H1 (cell line): ENCODE results near the gene GPANK1. TPM values are rescaled to one million over a fixed set of nuclear protein-coding genes. Genes with fewer than 3 reads are reported as not detected.

ENCODE experiments used
- HDAC2 ChIP-seq, 2 experiments: fragments of 300-600 bp in 1 of 2; sonication (generic) in 1 of 2; IDR thresholded peaks; 2 replicates each; pipeline ENCODE4 v1.6.1; 2011 to 2012; ENCODE audit warnings: low read depth in 2 of 2, low read length in 2 of 2, mild to moderate bottlenecking in 2 of 2, moderate library complexity in 2 of 2, borderline replicate concordance in 1 of 2, inconsistent platforms in 1 of 2
- KDM1A ChIP-seq: fragments of 200-600, 300-600 bp; sonication (generic); IDR thresholded peaks from 2 replicates; pipeline ENCODE4 v1.7.1; 2016; ENCODE audit warnings: mild to moderate bottlenecking, low read length, borderline replicate concordance
- MAFK ChIP-seq: IDR thresholded peaks from 2 replicates; pipeline ENCODE4 v1.6.1; 2012; ENCODE audit warnings: low read depth, mild to moderate bottlenecking, improper control_type of control experiment, low read length
- PHF8 ChIP-seq: fragments of 200-600 bp; sonication (generic); conservative IDR thresholded peaks from 2 replicates; pipeline ENCODE4 v1.7.1; 2012; ENCODE audit warnings: low read depth, mild to moderate bottlenecking, inconsistent platforms, low read length, moderate library complexity
- SUZ12 ChIP-seq: fragments of 200-600 bp; sonication (generic); IDR thresholded peaks from 2 replicates; pipeline ENCODE4 v1.6.1; 2012; ENCODE audit warnings: mild to moderate bottlenecking, inconsistent platforms, low read length, moderate library complexity, mixed read lengths
- TAF1 ChIP-seq: IDR thresholded peaks from 2 replicates; pipeline ENCODE4 v1.6.1; 2011; ENCODE audit warnings: mild to moderate bottlenecking, low read depth, low read length
- TAF7 ChIP-seq: optimal IDR thresholded peaks from 2 replicates; pipeline ENCODE3; 2011; ENCODE audit warnings: low read depth, mild to moderate bottlenecking, inconsistent platforms, low read length, moderate library complexity, borderline replicate concordance
- TCF12 ChIP-seq: IDR thresholded peaks from 2 replicates; pipeline ENCODE4 v1.6.1; 2011; ENCODE audit warnings: low read depth, mild to moderate bottlenecking, low read length
- polyA plus RNA-seq, 7 experiments: library from polyadenylated mRNA; depleted of rRNA in 3 of 7; stranded (reverse) in 5 of 7; unstranded in 2 of 7; fragments of >200 nt in 5 of 7; fragments of 200-250 nt in 2 of 7; gene quantifications; 1 replicate in 5 of 7; 2 replicates in 1 of 7; 4 replicates in 1 of 7; pipeline versions ENCODE4 v1.2.1 to v1.2.3, GENCODE V29; 2011 to 2013; ENCODE audit warnings: missing spikeins in 2 of 7, mixed read lengths in 2 of 7
- total RNA-seq: library from RNA; stranded (reverse); fragmentation: NEBNext Ultra II Directional; extraction: Animal tissue kit (Norgen Biotek cat#: 25700); gene quantifications from 2 replicates; pipeline ENCODE4 v1.2.1, GENCODE V29; 2021
- TF ChIP-seq, protein P1 (sequence below): fragments of 300-600 bp; sonication (generic); IDR thresholded peaks from 2 replicates; pipeline ENCODE4 v1.7.1; 2012; ENCODE audit warnings: low read length, moderate library complexity, mild to moderate bottlenecking, inconsistent platforms; ENCODE audit not compliant: insufficient replicate concordance

GPANK1 gene
- total and polyA plus RNA-seq, 2 of the 8 experiments (the other 6 are each of a cell fraction or from before 2014, with no cell fraction given): 24.5 to 30.2 TPM

DNA sequence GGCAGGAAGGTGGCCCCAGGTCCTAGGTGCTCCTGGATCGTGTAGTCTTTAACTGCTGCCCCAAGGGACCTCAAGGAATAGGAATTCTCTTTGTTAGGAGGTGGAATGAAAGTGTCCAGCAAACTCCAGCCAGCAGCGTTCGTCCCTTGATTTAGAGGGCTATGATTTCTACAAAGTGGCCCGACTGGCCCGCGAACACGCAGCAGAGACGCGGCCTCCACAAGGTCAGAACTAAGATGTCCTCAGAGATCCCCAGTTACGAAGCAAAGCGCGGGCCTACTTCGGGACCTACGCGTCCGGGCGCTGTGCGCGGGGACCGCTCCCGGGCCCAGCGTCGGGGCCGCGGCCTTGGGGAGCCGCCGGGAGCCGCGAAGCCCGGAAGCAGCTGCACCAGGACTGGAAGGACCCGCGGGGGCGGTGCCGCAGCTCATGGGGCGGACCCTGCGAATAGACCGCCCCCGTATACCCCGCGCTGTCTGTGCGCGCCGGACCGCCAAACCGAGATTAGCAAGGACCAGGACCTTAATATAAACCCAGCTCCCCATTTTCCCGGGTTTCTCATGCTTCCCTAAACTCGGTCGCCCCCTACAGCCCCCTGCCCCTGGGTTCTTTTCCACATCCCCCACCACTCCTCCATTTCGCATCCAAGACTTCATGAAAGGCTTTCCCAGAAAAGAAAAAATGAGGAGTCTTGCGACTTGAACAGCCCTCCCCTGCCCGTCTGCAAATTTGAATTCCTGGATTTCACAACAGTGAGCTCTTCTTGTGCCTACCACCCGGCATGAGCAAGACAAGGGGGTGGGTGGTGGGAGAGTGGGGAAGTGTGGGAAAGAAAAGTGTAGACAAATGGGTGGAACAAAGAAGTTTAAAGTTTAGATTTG lies 4.2 kb downstream of the GPANK1 start, which contains the start of gene C6orf47 (continued):
- TF ChIP-seq, protein P1, sequence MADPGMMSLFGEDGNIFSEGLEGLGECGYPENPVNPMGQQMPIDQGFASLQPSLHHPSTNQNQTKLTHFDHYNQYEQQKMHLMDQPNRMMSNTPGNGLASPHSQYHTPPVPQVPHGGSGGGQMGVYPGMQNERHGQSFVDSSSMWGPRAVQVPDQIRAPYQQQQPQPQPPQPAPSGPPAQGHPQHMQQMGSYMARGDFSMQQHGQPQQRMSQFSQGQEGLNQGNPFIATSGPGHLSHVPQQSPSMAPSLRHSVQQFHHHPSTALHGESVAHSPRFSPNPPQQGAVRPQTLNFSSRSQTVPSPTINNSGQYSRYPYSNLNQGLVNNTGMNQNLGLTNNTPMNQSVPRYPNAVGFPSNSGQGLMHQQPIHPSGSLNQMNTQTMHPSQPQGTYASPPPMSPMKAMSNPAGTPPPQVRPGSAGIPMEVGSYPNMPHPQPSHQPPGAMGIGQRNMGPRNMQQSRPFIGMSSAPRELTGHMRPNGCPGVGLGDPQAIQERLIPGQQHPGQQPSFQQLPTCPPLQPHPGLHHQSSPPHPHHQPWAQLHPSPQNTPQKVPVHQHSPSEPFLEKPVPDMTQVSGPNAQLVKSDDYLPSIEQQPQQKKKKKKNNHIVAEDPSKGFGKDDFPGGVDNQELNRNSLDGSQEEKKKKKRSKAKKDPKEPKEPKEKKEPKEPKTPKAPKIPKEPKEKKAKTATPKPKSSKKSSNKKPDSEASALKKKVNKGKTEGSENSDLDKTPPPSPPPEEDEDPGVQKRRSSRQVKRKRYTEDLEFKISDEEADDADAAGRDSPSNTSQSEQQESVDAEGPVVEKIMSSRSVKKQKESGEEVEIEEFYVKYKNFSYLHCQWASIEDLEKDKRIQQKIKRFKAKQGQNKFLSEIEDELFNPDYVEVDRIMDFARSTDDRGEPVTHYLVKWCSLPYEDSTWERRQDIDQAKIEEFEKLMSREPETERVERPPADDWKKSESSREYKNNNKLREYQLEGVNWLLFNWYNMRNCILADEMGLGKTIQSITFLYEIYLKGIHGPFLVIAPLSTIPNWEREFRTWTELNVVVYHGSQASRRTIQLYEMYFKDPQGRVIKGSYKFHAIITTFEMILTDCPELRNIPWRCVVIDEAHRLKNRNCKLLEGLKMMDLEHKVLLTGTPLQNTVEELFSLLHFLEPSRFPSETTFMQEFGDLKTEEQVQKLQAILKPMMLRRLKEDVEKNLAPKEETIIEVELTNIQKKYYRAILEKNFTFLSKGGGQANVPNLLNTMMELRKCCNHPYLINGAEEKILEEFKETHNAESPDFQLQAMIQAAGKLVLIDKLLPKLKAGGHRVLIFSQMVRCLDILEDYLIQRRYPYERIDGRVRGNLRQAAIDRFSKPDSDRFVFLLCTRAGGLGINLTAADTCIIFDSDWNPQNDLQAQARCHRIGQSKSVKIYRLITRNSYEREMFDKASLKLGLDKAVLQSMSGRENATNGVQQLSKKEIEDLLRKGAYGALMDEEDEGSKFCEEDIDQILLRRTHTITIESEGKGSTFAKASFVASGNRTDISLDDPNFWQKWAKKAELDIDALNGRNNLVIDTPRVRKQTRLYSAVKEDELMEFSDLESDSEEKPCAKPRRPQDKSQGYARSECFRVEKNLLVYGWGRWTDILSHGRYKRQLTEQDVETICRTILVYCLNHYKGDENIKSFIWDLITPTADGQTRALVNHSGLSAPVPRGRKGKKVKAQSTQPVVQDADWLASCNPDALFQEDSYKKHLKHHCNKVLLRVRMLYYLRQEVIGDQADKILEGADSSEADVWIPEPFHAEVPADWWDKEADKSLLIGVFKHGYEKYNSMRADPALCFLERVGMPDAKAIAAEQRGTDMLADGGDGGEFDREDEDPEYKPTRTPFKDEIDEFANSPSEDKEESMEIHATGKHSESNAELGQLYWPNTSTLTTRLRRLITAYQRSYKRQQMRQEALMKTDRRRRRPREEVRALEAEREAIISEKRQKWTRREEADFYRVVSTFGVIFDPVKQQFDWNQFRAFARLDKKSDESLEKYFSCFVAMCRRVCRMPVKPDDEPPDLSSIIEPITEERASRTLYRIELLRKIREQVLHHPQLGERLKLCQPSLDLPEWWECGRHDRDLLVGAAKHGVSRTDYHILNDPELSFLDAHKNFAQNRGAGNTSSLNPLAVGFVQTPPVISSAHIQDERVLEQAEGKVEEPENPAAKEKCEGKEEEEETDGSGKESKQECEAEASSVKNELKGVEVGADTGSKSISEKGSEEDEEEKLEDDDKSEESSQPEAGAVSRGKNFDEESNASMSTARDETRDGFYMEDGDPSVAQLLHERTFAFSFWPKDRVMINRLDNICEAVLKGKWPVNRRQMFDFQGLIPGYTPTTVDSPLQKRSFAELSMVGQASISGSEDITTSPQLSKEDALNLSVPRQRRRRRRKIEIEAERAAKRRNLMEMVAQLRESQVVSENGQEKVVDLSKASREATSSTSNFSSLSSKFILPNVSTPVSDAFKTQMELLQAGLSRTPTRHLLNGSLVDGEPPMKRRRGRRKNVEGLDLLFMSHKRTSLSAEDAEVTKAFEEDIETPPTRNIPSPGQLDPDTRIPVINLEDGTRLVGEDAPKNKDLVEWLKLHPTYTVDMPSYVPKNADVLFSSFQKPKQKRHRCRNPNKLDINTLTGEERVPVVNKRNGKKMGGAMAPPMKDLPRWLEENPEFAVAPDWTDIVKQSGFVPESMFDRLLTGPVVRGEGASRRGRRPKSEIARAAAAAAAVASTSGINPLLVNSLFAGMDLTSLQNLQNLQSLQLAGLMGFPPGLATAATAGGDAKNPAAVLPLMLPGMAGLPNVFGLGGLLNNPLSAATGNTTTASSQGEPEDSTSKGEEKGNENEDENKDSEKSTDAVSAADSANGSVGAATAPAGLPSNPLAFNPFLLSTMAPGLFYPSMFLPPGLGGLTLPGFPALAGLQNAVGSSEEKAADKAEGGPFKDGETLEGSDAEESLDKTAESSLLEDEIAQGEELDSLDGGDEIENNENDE: no peak
- no peak for TF ChIP-seq TCF12
- TF ChIP-seq TAF7: peak; percentile 28
- TF ChIP-seq PHF8: peak; percentile 77
- TF ChIP-seq HDAC2 (IDR thresholded peaks at IDR 0.05; ENCODE audit: borderline replicate concordance in 1 of 2, low read depth in 2 of 2, low read length in 2 of 2): peak in 1 of 2 experiments; percentile 24; a peak in 1 of 4 replicates
- TF ChIP-seq MAFK: no peak
- no peak for TF ChIP-seq KDM1A
- no peak for TF ChIP-seq SUZ12
- TF ChIP-seq TAF1: peak; percentile 79
